ENCODE measurements around the gene TSPAN10.

Gene TSPAN10

GRCh38 chr17:81676906-81677305, 39.9 kb downstream of the TSPAN10 start:
- Mint-ChIP-seq H3K27ac (no peak overlapping the region), H3K36me3 (ENCODE audit: insufficient read depth) (peaks cover 27% of the 10 kb centered on the region), H3K27me3 (no peaks in the 10 kb centered on the region), H3K9me3 (no peaks in the 10 kb centered on the region), H3K4me1 (ENCODE audit: low read depth in 2 of 2) (peaks cover 6 to 7% of the 10 kb centered on the region in 2 donors), H3K4me3 (no peak overlapping the region)
- ATAC-seq (replicated peaks) = no peak
- DNase-seq = no peak

- Mint-ChIP-seq H3K9me3 (no peaks in the 10 kb centered on the region), H3K27me3 (no peaks in the 10 kb centered on the region), H3K4me1 (ENCODE audit: low read depth in 2 of 2) (peaks cover 22% of the 10 kb centered on the region in 2 donors), H3K27ac (peak overlapping the region in 1 of 2 donors; percentile 41), H3K36me3 (ENCODE audit: insufficient read depth) (peaks cover 15% of the 10 kb centered on the region), H3K4me3 (no peak overlapping the region)
- no peak for DNase-seq
- no peak for ATAC-seq (replicated peaks)
Observed at GRCh38 chr17:81680150-81680549, 43.2 kb downstream of the TSPAN10 start.

- peaks cover 18% of the 10 kb centered on the region for H3K36me3 Mint-ChIP-seq (ENCODE audit: insufficient read depth)
- H3K4me1 Mint-ChIP-seq (ENCODE audit: low read depth in 2 of 2) = peaks cover 19 to 22% of the 10 kb centered on the region in 2 donors
- DNase-seq (no peak), ATAC-seq (replicated peaks) (no peak)
- no peak overlapping the region for H3K27ac Mint-ChIP-seq
- H3K4me3 Mint-ChIP-seq = no peak overlapping the region
- no peaks in the 10 kb centered on the region for H3K27me3 Mint-ChIP-seq
- H3K9me3 Mint-ChIP-seq = no peaks in the 10 kb centered on the region
Observed at GRCh38 chr17:81681672-81682071, 44.7 kb downstream of the TSPAN10 start.

- DNase-seq = no peak
- peaks cover 17% of the 10 kb centered on the region for H3K36me3 Mint-ChIP-seq (ENCODE audit: insufficient read depth)
- peak overlapping the region in 1 of 2 donors; percentile 91 for H3K27ac Mint-ChIP-seq
- no peaks in the 10 kb centered on the region for H3K9me3 Mint-ChIP-seq
- H3K27me3 Mint-ChIP-seq = no peaks in the 10 kb centered on the region
- ATAC-seq (replicated peaks) = no peak
- peaks cover 26 to 28% of the 10 kb centered on the region in 2 donors for H3K4me1 Mint-ChIP-seq (ENCODE audit: low read depth in 2 of 2)
- H3K4me3 Mint-ChIP-seq = peak overlapping the region; percentile 87 to 90
Observed at GRCh38 chr17:81682565-81683207, 45.7 kb downstream of the TSPAN10 start.

GRCh38 chr17:81683208-81683583, 46.2 kb downstream of the TSPAN10 start:
- no peaks in the 10 kb centered on the region for H3K27me3 Mint-ChIP-seq
- peak overlapping the region; percentile 87 to 90 for H3K4me3 Mint-ChIP-seq
- no peaks in the 10 kb centered on the region for H3K9me3 Mint-ChIP-seq
- DNase-seq (no peak), ATAC-seq (replicated peaks) (peak; percentile 11)
- H3K36me3 Mint-ChIP-seq (ENCODE audit: insufficient read depth) = peaks cover 17% of the 10 kb centered on the region
- H3K4me1 Mint-ChIP-seq (ENCODE audit: low read depth in 2 of 2) = peaks cover 26 to 28% of the 10 kb centered on the region in 2 donors
- H3K27ac Mint-ChIP-seq = peak overlapping the region; percentile 87 to 91

GRCh38 chr17:81683584-81684441, 46.8 kb downstream of the TSPAN10 start, which contains the start of the genes ARL16 and HGS:
ARL16 (minus strand) TSS chr17:81683797; CDS start chr17:81683753, 44 bp downstream.
HGS (plus strand) TSS chr17:81684011; CDS start chr17:81684067, 56 bp downstream.
- peak; percentile 97 for ATAC-seq (replicated peaks)

GRCh38 chr17:81684442-81684911, 47.5 kb downstream of the TSPAN10 start:
- no peak for DNase-seq
- Mint-ChIP-seq H3K9me3 (no peaks in the 10 kb centered on the region), H3K27ac (peak overlapping the region; percentile 87 to 91), H3K27me3 (no peaks in the 10 kb centered on the region), H3K36me3 (ENCODE audit: insufficient read depth) (peaks cover 26% of the 10 kb centered on the region), H3K4me3 (peak overlapping the region; percentile 87 to 90), H3K4me1 (ENCODE audit: low read depth in 2 of 2) (peaks cover 35 to 36% of the 10 kb centered on the region in 2 donors)
- no peak for ATAC-seq (replicated peaks)

More at GRCh38 chr17:81683584-81684441, 46.8 kb downstream of the TSPAN10 start, which contains the start of the genes ARL16 and HGS:
- no peaks in the 10 kb centered on the region for H3K9me3 Mint-ChIP-seq
- peak within 1 kb of the TSS; percentile 87 to 90 for H3K4me3 Mint-ChIP-seq
- H3K4me1 Mint-ChIP-seq (ENCODE audit: low read depth in 2 of 2) = peaks cover 29% of the 10 kb centered on the region in 2 donors
- H3K36me3 Mint-ChIP-seq (ENCODE audit: insufficient read depth) = peaks cover 22% of the 10 kb centered on the region
- DNase-seq = peak; percentile 96 to 98 (median 97)
- peak within 1 kb of the TSS; percentile 87 to 91 for H3K27ac Mint-ChIP-seq
- H3K27me3 Mint-ChIP-seq = no peaks in the 10 kb centered on the region

GRCh38 chr17:81685108-81685507, 48.1 kb downstream of the TSPAN10 start:
- Mint-ChIP-seq H3K36me3 (ENCODE audit: insufficient read depth) (peaks cover 27% of the 10 kb centered on the region), H3K9me3 (no peaks in the 10 kb centered on the region), H3K4me3 (peak overlapping the region; percentile 87 to 90), H3K27me3 (no peaks in the 10 kb centered on the region), H3K27ac (peak overlapping the region; percentile 87 to 91), H3K4me1 (ENCODE audit: low read depth in 2 of 2) (peaks cover 36 to 42% of the 10 kb centered on the region in 2 donors)
- DNase-seq (no peak), ATAC-seq (replicated peaks) (no peak)

- no peaks in the 10 kb centered on the region for H3K9me3 Mint-ChIP-seq
- no peak overlapping the region for H3K27ac Mint-ChIP-seq
- H3K4me1 Mint-ChIP-seq (ENCODE audit: low read depth in 2 of 2) = peaks cover 36 to 42% of the 10 kb centered on the region in 2 donors
- H3K27me3 Mint-ChIP-seq = no peaks in the 10 kb centered on the region
- H3K36me3 Mint-ChIP-seq (ENCODE audit: insufficient read depth) = peaks cover 38% of the 10 kb centered on the region
- no peak overlapping the region for H3K4me3 Mint-ChIP-seq
- ATAC-seq (replicated peaks) (no peak), DNase-seq (no peak)
Observed at GRCh38 chr17:81686614-81687013, 49.6 kb downstream of the TSPAN10 start.

GRCh38 chr17:81687770-81688541, 51.0 kb downstream of the TSPAN10 start:
- peaks cover 31 to 37% of the 10 kb centered on the region in 2 donors for H3K4me1 Mint-ChIP-seq (ENCODE audit: low read depth in 2 of 2)
- DNase-seq (no peak), ATAC-seq (replicated peaks) (no peak)
- peaks cover 38% of the 10 kb centered on the region for H3K36me3 Mint-ChIP-seq (ENCODE audit: insufficient read depth)
- H3K9me3 Mint-ChIP-seq = no peaks in the 10 kb centered on the region
- H3K27ac Mint-ChIP-seq = peak overlapping the region; percentile 64 to 72
- H3K27me3 Mint-ChIP-seq = no peaks in the 10 kb centered on the region
- no peak overlapping the region for H3K4me3 Mint-ChIP-seq

GRCh38 chr17:81688616-81689015, 51.6 kb downstream of the TSPAN10 start:
- H3K27me3 Mint-ChIP-seq = no peaks in the 10 kb centered on the region
- no peak overlapping the region for H3K4me3 Mint-ChIP-seq
- no peaks in the 10 kb centered on the region for H3K9me3 Mint-ChIP-seq
- no peak overlapping the region for H3K27ac Mint-ChIP-seq
- ATAC-seq (replicated peaks) = no peak
- peaks cover 38% of the 10 kb centered on the region for H3K36me3 Mint-ChIP-seq (ENCODE audit: insufficient read depth)
- no peak for DNase-seq
- H3K4me1 Mint-ChIP-seq (ENCODE audit: low read depth in 2 of 2) = peaks cover 28 to 35% of the 10 kb centered on the region in 2 donors

GRCh38 chr17:81690066-81690465, 53.1 kb downstream of the TSPAN10 start:
- H3K36me3 Mint-ChIP-seq (ENCODE audit: insufficient read depth) = peaks cover 43% of the 10 kb centered on the region

GRCh38 chr17:81690549-81690948, 53.6 kb downstream of the TSPAN10 start:
- Mint-ChIP-seq H3K27me3 (no peaks in the 10 kb centered on the region), H3K4me1 (ENCODE audit: low read depth in 2 of 2) (peaks cover 18 to 21% of the 10 kb centered on the region in 2 donors), H3K36me3 (ENCODE audit: insufficient read depth) (peaks cover 43% of the 10 kb centered on the region), H3K9me3 (no peaks in the 10 kb centered on the region), H3K27ac (no peak overlapping the region), H3K4me3 (no peak overlapping the region)
- DNase-seq = no peak
- ATAC-seq (replicated peaks) = no peak

More at GRCh38 chr17:81690066-81690465, 53.1 kb downstream of the TSPAN10 start:
- peak overlapping the region in 1 of 2 donors; percentile 70 for H3K27ac Mint-ChIP-seq
- no peaks in the 10 kb centered on the region for H3K27me3 Mint-ChIP-seq
- ATAC-seq (replicated peaks) = no peak
- no peak overlapping the region for H3K4me3 Mint-ChIP-seq
- DNase-seq = no peak
- peaks cover 20 to 26% of the 10 kb centered on the region in 2 donors for H3K4me1 Mint-ChIP-seq (ENCODE audit: low read depth in 2 of 2)
- no peaks in the 10 kb centered on the region for H3K9me3 Mint-ChIP-seq
